ENCODE data around the gene RXFP4. TPM values are rescaled to one million over a fixed set of nuclear protein-coding genes. Genes with fewer than 3 reads are reported as not detected.

Gene RXFP4
- total and polyA plus RNA-seq, 4 donors: not detected

GRCh38 chr1:155961937-155962336 is 20.5 kb downstream of the RXFP4 start:
- 64% methylated on average over 14 of the region's 14 CpGs for WGBS
- Histone ChIP-seq H3K9me3 (ENCODE audit: control insufficient read depth in 4 of 4, low read length in 3 of 4) (no peaks in the 10 kb centered on the region), H3K27ac (ENCODE audit: low read depth in 1 of 2, low read length in 2 of 2) (no peak overlapping the region), H3K36me3 (ENCODE audit: control insufficient read depth in 4 of 4, insufficient read depth in 3 of 4, low read depth in 1 of 4, low read length in 3 of 4) (peaks cover 5 to 31% (median 13%) of the 10 kb centered on the region in 4 donors), H3K9ac (ENCODE audit: low read depth in 1 of 2, low read length in 2 of 2) (no peak overlapping the region), H3K4me3 (ENCODE audit: low read depth in 1 of 3, low read length in 3 of 3) (no peak overlapping the region), H3K27me3 (ENCODE audit: control insufficient read depth in 4 of 4, insufficient read depth in 4 of 4, low read length in 3 of 4) (no peaks in the 10 kb centered on the region), H3K4me1 (ENCODE audit: control insufficient read depth in 4 of 4, insufficient read depth in 4 of 4, low read length in 3 of 4) (peaks cover 0 to under 1% (median 0%) of the 10 kb centered on the region in 4 donors)
- TF ChIP-seq FOXA2 (IDR thresholded peaks at IDR 0.05): no peak
- no peak for TF ChIP-seq REST (IDR thresholded peaks at IDR 0.05)
- TF ChIP-seq RAD21 (IDR thresholded peaks at IDR 0.05): peak in 1 of 2 donors; percentile 19
- DNase-seq (ENCODE audit: low spot score): no peak

- no peak for DNase-seq (ENCODE audit: low spot score)
Measured at GRCh38 chr1:155962599-155963211, 21.3 kb downstream of the RXFP4 start.

More at GRCh38 chr1:155962599-155963211, 21.3 kb downstream of the RXFP4 start:
- no peak overlapping the region for H3K27ac ChIP-seq (ENCODE audit: low read depth in 1 of 2, low read length in 2 of 2)
- peaks cover 2 to 8% (median 5%) of the 10 kb centered on the region in 4 donors for H3K4me1 ChIP-seq (ENCODE audit: control insufficient read depth in 4 of 4, insufficient read depth in 4 of 4, low read length in 3 of 4)
- H3K27me3 ChIP-seq (ENCODE audit: control insufficient read depth in 4 of 4, insufficient read depth in 4 of 4, low read length in 3 of 4): no peaks in the 10 kb centered on the region
- no peak overlapping the region for H3K4me3 ChIP-seq (ENCODE audit: low read depth in 1 of 3, low read length in 3 of 3)
- H3K36me3 ChIP-seq (ENCODE audit: control insufficient read depth in 4 of 4, insufficient read depth in 3 of 4, low read depth in 1 of 4, low read length in 3 of 4): peaks cover 5 to 24% (median 9%) of the 10 kb centered on the region in 4 donors
- no peak for TF ChIP-seq ZBTB33 (IDR thresholded peaks at IDR 0.05)
- TF ChIP-seq RAD21 (IDR thresholded peaks at IDR 0.05): no peak
- TF ChIP-seq REST (IDR thresholded peaks at IDR 0.05): no peak
- TF ChIP-seq HNF4A (conservative IDR thresholded peaks at IDR 0.05): no peak
- TF ChIP-seq CTCF (IDR thresholded peaks at IDR 0.05; ENCODE audit: low read depth, low read length, missing input control): no peak
- no peak for TF ChIP-seq ATF3 (IDR thresholded peaks at IDR 0.05)
- no peak for TF ChIP-seq HNF4G (IDR thresholded peaks at IDR 0.05)
- TF ChIP-seq EGR1 (IDR thresholded peaks at IDR 0.05; ENCODE audit: low read depth in 2 of 2): no peak
- TF ChIP-seq SP1 (IDR thresholded peaks at IDR 0.05): no peak
- TF ChIP-seq JUND (IDR thresholded peaks at IDR 0.05): no peak
- no peak for TF ChIP-seq FOXA2 (IDR thresholded peaks at IDR 0.05)
- no peaks in the 10 kb centered on the region for H3K9me3 ChIP-seq (ENCODE audit: control insufficient read depth in 4 of 4, low read length in 3 of 4)
- WGBS: 85% methylated on average over 18 of the region's 18 CpGs
- no peak overlapping the region for H3K9ac ChIP-seq (ENCODE audit: low read depth in 1 of 2, low read length in 2 of 2)

All from liver (tissue), 9 donors.